OCI-LY7 (cell line): ENCODE results near the gene SNAPIN.

Experiments used
- CTCF ChIP-seq: fragments of 200-600 bp; sonication (generic); conservative IDR thresholded peaks from 2 replicates; pipeline ENCODE4 v1.5.1; 2014; ENCODE audit warnings: mild to moderate bottlenecking, antibody characterized with exemption, low read length, moderate library complexity, mixed read lengths
- EZH2phosphoT487 ChIP-seq: fragments of 200-600 bp; sonication (generic); IDR thresholded peaks from 2 replicates; pipeline ENCODE4 v1.6.1; 2018; ENCODE audit warnings: low read depth, borderline replicate concordance, mild to moderate bottlenecking, mixed run types, antibody characterized with exemption, low read length, moderate library complexity, mixed read lengths

- TF ChIP-seq CTCF (no peak), EZH2phosphoT487 (no peak)
These were observed 8.7 kb upstream of the SNAPIN start for GRCh38 chr1:153649863-153650235.
